ENCODE data around the gene PTDSS2.
"Not testable (repeated sequence)": the region's sequence is repeated elsewhere in the genome, so short reads cannot be mapped to it uniquely, and the experiment has no call there.

The PTDSS2 gene

GRCh38 chr11:452203-452744, 2.2 kb downstream of the PTDSS2 start:
- no peak for DNase-seq

- no peak for DNase-seq
Observed at GRCh38 chr11:452916-453527, 2.9 kb downstream of the PTDSS2 start.

DNA sequence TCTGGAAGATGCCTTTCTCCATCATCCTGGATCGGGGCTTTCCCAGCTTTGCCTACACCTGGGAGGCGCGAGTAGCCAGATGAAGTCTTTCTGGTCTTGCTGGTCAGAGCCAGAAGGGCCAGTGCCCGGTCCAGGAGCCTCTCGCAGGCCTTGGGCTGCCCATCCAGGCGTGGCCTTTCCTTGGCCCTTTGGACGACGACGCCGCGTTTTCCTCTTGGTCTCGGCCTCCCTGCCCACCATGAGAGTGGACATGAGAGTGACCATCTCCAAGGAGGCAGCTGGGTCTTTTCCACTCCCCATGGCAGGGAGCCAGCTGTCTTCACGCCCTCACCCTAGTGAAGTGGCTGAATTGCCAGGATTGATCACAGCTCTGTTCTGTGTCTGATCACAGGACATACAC, 3.5 kb downstream of the PTDSS2 start:
- DNase-seq: no peak

DNA sequence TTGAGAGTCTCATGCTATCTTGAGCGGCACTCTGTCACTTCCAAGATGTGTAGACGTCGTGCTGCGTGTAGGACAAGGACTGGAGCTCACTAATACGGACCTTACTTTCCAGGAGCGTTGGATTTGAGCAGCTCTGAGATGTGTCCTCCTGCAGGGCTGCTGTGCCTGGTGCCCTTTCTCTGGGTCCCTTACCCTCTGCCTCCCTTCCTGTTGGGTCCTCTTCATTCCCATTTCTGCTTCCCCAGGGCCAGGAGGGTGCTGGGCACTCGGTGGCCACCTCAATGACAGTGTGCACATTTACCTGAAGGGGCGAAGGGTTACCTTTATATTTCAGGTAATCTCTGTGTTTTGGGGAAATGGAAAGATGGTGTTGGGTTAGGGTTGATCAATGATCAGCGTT, 4.0 kb downstream of the PTDSS2 start:
- DNase-seq: no peak

- no peak for DNase-seq
Observed at GRCh38 chr11:454801-455565, 4.9 kb downstream of the PTDSS2 start.

- DNase-seq: no peak
Observed at GRCh38 chr11:455566-456147, 5.6 kb downstream of the PTDSS2 start.

DNA sequence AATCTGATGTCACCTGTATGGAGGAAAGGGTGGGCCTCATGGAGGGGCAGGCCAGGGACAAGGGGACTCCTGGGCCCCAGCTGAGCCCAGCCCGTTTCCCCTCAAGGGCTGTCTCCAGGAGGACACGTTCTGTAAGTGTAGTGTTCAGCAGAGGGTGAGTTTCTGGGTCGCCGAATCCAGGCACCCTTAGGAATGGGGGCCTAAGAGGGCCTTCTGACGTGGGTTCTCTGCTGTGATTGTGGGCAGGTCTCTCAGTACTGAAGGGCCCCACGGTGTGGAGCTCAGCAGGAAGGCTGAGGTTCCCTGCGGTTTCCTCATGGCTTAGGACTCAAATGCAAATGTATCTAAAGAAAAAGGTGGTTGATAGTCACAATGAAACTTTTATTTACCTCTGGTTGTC, 6.5 kb downstream of the PTDSS2 start:
- DNase-seq: no peak

- no peak for DNase-seq
Observed at GRCh38 chr11:457111-457760, 7.2 kb downstream of the PTDSS2 start.

DNA sequence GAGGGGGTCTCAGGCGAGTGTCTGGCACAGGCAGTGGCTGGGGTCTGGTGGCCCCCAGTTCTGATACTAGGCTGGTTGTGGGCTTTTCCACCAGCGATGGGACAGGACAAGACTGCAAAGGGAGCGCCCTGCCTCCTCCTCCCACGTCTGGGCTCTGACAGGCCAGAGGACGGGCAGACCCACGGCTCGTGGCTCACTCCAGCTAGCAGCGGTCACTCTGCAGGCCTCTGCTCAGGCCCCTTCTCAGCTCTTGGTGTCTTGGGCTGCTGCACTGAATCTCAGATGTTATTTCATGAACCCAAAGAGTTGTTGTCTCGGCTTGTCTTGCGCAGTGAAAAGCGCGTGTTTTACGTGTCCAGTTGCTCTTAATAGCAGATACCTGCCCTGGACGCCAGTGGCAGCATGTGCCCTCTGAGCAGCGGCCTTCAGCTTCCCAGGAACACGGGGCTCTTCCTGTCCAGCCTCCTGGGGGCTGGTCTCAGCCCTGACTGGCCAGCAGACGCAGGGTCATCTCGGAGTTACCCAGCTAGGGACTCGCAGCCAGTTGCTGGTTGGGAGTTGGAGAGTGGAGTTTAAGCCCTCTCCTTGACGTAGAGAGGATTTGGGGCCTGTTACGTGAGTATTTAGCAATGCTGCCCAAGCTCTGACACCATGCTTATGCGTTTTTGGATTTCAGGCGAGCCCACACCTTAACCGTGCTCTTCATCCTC, 9.6 kb downstream of the PTDSS2 start:
- no peak for DNase-seq

- DNase-seq: no peak
Observed at GRCh38 chr11:460331-461199, 10.5 kb downstream of the PTDSS2 start.

GRCh38 chr11:461626-462025, 11.5 kb downstream of the PTDSS2 start:
- DNase-seq: no peak

- no peak for DNase-seq
Observed at GRCh38 chr11:462107-462890, 12.2 kb downstream of the PTDSS2 start.

GRCh38 chr11:464316-464715, 14.2 kb downstream of the PTDSS2 start:
- DNase-seq: no peak

- no peak for DNase-seq
Observed at GRCh38 chr11:465896-466530, 15.9 kb downstream of the PTDSS2 start.

GRCh38 chr11:468036-468435, 18.0 kb downstream of the PTDSS2 start:
- no peak for DNase-seq

DNA sequence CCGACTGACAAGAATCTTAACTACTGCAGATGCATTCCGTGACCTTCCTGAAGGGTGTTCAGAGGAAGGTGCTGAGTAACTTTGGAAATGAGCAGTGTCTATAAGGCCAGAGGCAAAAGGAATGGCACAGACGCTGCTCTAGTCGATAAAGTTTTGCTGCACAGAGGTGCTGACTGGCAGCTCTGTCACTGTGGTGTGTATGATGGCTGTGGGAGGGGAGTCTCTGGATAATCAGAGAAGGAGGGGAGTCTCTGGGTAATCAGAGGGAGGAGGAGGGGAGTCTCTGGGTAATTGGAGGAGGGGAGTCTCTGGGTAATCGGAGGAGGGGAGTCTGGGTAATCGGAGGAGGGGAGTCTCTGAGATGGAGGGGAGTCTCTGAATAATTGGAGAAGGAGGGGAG, 18.4 kb downstream of the PTDSS2 start:
- no peak for DNase-seq

- DNase-seq: not testable (repeated sequence)
Observed at GRCh38 chr11:469026-469683, 19.1 kb downstream of the PTDSS2 start.

DNA sequence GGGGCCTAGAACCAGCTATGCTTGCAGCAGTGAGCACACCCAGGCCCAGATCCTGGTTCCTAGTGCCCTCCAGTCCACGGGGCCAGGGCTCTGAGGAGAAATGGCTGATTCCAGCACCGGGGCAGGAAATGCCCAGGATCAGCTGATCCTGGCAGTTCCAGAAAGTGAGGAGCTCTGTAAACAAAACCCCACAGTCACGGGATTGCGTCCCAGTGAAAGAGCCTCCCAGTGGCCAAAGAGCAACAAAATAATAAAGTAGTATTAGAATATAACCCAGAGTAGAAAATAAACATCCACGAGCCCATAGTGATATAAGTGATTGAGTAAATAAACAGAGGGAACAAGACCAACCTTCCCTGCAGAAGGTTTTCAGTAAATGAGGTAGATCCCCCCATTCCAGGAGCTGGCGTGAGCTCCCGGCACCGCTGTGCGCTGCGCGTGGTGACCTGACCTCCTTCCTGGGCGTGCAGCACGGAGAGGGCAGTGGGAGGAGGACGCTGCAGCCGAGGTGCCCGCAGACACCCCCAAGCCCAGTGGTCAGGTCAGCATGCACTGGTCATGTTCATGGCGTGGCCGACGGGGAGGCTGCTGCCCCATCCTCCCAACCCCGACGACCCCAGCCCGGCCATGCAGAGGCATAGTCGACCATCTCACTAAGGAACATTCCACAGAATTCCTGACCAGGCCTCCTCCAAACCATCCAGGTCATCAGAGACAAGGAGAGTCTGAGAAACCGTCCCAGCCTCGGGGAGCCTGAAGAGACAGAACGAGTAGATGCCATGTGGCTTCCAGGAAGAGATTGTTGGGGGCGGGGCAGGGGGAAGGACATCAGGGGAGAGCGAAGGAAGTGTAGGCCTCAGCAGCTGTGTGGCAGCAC, 19.8 kb downstream of the PTDSS2 start:
- DNase-seq: no peak
